ENCODE measurements around the gene RFK.

The RFK gene

GRCh38 chr9:76342858-76343257, 51.4 kb downstream of the RFK start:
- H2AFZ ChIP-seq (ENCODE audit: insufficient read depth, low read length, poor library complexity): no peak overlapping the region
- peak in 1 of 2 donors; percentile 47 for DNase-seq
- H3K14ac ChIP-seq (ENCODE audit: low read length): no peak overlapping the region
- H3K23ac ChIP-seq (ENCODE audit: low read length): no peak overlapping the region
- peak overlapping the region; percentile 77 for H2BK12ac ChIP-seq (ENCODE audit: low read length)
- H3K4me3 ChIP-seq (ENCODE audit: low read depth, low read length): no peak overlapping the region
- no peak overlapping the region for H4K12ac ChIP-seq (ENCODE audit: low read depth, low read length)
- H3K27me3 ChIP-seq (ENCODE audit: insufficient read depth, low read length): no peaks in the 10 kb centered on the region
- no CpG with 5 or more reads among the region's 2 CpGs for WGBS (ENCODE audit: extremely low coverage, insufficient coverage, insufficient read length)
- H3K9ac ChIP-seq (ENCODE audit: low read length): no peak overlapping the region
- no peak overlapping the region for H3K4ac ChIP-seq (ENCODE audit: low read depth, low read length)
- peaks cover 2% of the 10 kb centered on the region for H3K79me1 ChIP-seq (ENCODE audit: low read length)
- H4K8ac ChIP-seq (ENCODE audit: low read depth, low read length): no peak overlapping the region
- H3K4me1 ChIP-seq (ENCODE audit: control insufficient read depth in 1 of 2, insufficient read depth in 2 of 2, low read length in 2 of 2): no peaks in the 10 kb centered on the region
- H3K27ac ChIP-seq (ENCODE audit: low read depth, low read length): no peak overlapping the region
- no peak overlapping the region for H4K91ac ChIP-seq (ENCODE audit: low read depth, low read length)
- no peak overlapping the region for H3K18ac ChIP-seq (ENCODE audit: low read length)
- peak overlapping the region; percentile 46 for H2BK120ac ChIP-seq (ENCODE audit: insufficient read depth, low read length, poor library complexity)
- no peaks in the 10 kb centered on the region for H3K36me3 ChIP-seq (ENCODE audit: control insufficient read depth in 1 of 2, insufficient read depth in 2 of 2, low read length in 2 of 2)
- H2BK5ac ChIP-seq (ENCODE audit: low read depth, low read length, poor library complexity): peak overlapping the region; percentile 19
- H3K79me2 ChIP-seq (ENCODE audit: control insufficient read depth, insufficient read depth, low read length, poor library complexity): no peaks in the 10 kb centered on the region
- no peaks in the 10 kb centered on the region for H3K9me3 ChIP-seq (ENCODE audit: insufficient read depth, low read depth, low read length)
- H3K4me2 ChIP-seq (ENCODE audit: low read length): no peak overlapping the region
- no peak overlapping the region for H2AK5ac ChIP-seq (ENCODE audit: low read length)

DNA sequence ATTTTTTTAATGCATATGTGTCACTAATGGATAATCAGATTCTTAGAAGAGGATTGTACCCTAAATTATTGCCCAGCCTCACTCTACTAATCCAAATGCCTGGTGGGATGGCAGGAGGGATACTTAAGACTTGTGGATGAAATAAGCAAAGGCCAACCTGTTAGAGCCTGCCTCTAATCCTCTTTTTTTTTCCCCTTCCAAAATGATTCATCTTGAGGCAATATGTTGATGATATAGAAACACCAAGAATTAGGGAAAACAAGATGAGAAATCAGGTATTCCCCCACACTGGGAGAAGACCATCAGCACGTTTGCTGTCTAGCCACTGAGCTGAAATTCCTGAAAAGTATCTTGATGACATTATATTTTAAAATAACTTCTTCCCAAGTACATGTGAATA, 52.0 kb downstream of the RFK start:
- H3K9ac ChIP-seq (ENCODE audit: low read length): no peak overlapping the region
- no peak overlapping the region for H2BK5ac ChIP-seq (ENCODE audit: low read depth, low read length, poor library complexity)
- no peak overlapping the region for H3K18ac ChIP-seq (ENCODE audit: low read length)
- no peak overlapping the region for H2BK120ac ChIP-seq (ENCODE audit: insufficient read depth, low read length, poor library complexity)
- H3K4me3 ChIP-seq (ENCODE audit: low read depth, low read length): no peak overlapping the region
- no peak overlapping the region for H2BK12ac ChIP-seq (ENCODE audit: low read length)
- peak in 1 of 2 donors; percentile 33 for DNase-seq
- no peak overlapping the region for H3K27ac ChIP-seq (ENCODE audit: low read depth, low read length)
- no peaks in the 10 kb centered on the region for H3K4me1 ChIP-seq (ENCODE audit: control insufficient read depth in 1 of 2, insufficient read depth in 2 of 2, low read length in 2 of 2)
- H2AFZ ChIP-seq (ENCODE audit: insufficient read depth, low read length, poor library complexity): no peak overlapping the region
- no peak overlapping the region for H3K23ac ChIP-seq (ENCODE audit: low read length)
- H3K14ac ChIP-seq (ENCODE audit: low read length): no peak overlapping the region
- H2AK5ac ChIP-seq (ENCODE audit: low read length): no peak overlapping the region
- H3K4ac ChIP-seq (ENCODE audit: low read depth, low read length): no peak overlapping the region
- no peak overlapping the region for H4K91ac ChIP-seq (ENCODE audit: low read depth, low read length)
- H4K12ac ChIP-seq (ENCODE audit: low read depth, low read length): no peak overlapping the region
- no peaks in the 10 kb centered on the region for H3K27me3 ChIP-seq (ENCODE audit: insufficient read depth, low read length)
- no peaks in the 10 kb centered on the region for H3K36me3 ChIP-seq (ENCODE audit: control insufficient read depth in 1 of 2, insufficient read depth in 2 of 2, low read length in 2 of 2)
- no CpG with 5 or more reads among the region's 1 CpG for WGBS (ENCODE audit: extremely low coverage, insufficient coverage, insufficient read length)
- no peaks in the 10 kb centered on the region for H3K79me2 ChIP-seq (ENCODE audit: control insufficient read depth, insufficient read depth, low read length, poor library complexity)
- H3K9me3 ChIP-seq (ENCODE audit: insufficient read depth, low read depth, low read length): no peaks in the 10 kb centered on the region
- H3K4me2 ChIP-seq (ENCODE audit: low read length): no peak overlapping the region
- H3K79me1 ChIP-seq (ENCODE audit: low read length): peaks cover 2% of the 10 kb centered on the region
- no peak overlapping the region for H4K8ac ChIP-seq (ENCODE audit: low read depth, low read length)

DNA sequence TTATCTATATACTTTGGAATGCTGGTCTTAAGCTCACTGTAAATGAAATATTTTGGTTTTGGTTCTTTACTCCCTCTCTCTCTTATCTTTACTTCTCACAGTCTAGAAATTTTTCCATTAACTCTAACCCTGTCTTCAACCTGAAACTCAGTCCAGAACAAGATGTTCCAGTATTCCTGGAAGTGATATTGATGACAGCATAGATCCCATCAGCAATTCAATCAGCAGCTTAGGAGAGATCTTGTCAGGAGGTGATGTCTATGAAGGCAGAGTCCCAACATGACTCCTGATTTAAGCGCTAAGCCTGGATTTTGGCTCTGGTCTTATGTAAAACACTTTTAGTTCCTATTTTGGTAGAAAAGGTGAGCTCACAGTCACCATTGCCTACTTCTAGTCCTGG, 52.6 kb downstream of the RFK start:
- H2BK12ac ChIP-seq (ENCODE audit: low read length): peak overlapping the region; percentile 34
- H3K79me2 ChIP-seq (ENCODE audit: control insufficient read depth, insufficient read depth, low read length, poor library complexity): no peaks in the 10 kb centered on the region
- no peak overlapping the region for H2AFZ ChIP-seq (ENCODE audit: insufficient read depth, low read length, poor library complexity)
- H3K14ac ChIP-seq (ENCODE audit: low read length): no peak overlapping the region
- H3K4me2 ChIP-seq (ENCODE audit: low read length): no peak overlapping the region
- H3K18ac ChIP-seq (ENCODE audit: low read length): no peak overlapping the region
- H3K23ac ChIP-seq (ENCODE audit: low read length): no peak overlapping the region
- no peak overlapping the region for H2AK5ac ChIP-seq (ENCODE audit: low read length)
- H3K4me3 ChIP-seq (ENCODE audit: low read depth, low read length): no peak overlapping the region
- H3K27ac ChIP-seq (ENCODE audit: low read depth, low read length): no peak overlapping the region
- H3K27me3 ChIP-seq (ENCODE audit: insufficient read depth, low read length): no peaks in the 10 kb centered on the region
- H4K12ac ChIP-seq (ENCODE audit: low read depth, low read length): no peak overlapping the region
- no peak overlapping the region for H2BK5ac ChIP-seq (ENCODE audit: low read depth, low read length, poor library complexity)
- peak; percentile 56 to 82 for DNase-seq
- no peaks in the 10 kb centered on the region for H3K36me3 ChIP-seq (ENCODE audit: control insufficient read depth in 1 of 2, insufficient read depth in 2 of 2, low read length in 2 of 2)
- H3K9ac ChIP-seq (ENCODE audit: low read length): no peak overlapping the region
- no peak overlapping the region for H3K4ac ChIP-seq (ENCODE audit: low read depth, low read length)
- no CpG with 5 or more reads among the region's 1 CpG for WGBS (ENCODE audit: extremely low coverage, insufficient coverage, insufficient read length)
- peaks cover 2% of the 10 kb centered on the region for H3K79me1 ChIP-seq (ENCODE audit: low read length)
- no peaks in the 10 kb centered on the region for H3K4me1 ChIP-seq (ENCODE audit: control insufficient read depth in 1 of 2, insufficient read depth in 2 of 2, low read length in 2 of 2)
- no peaks in the 10 kb centered on the region for H3K9me3 ChIP-seq (ENCODE audit: insufficient read depth, low read depth, low read length)
- no peak overlapping the region for H2BK120ac ChIP-seq (ENCODE audit: insufficient read depth, low read length, poor library complexity)
- no peak overlapping the region for H4K91ac ChIP-seq (ENCODE audit: low read depth, low read length)
- no peak overlapping the region for H4K8ac ChIP-seq (ENCODE audit: low read depth, low read length)

GRCh38 chr9:76338418-76338817, 55.8 kb downstream of the RFK start:
- H2AFZ ChIP-seq (ENCODE audit: insufficient read depth, low read length, poor library complexity): no peak overlapping the region
- no peak for DNase-seq
- H3K27ac ChIP-seq (ENCODE audit: low read depth, low read length): no peak overlapping the region
- H2BK12ac ChIP-seq (ENCODE audit: low read length): no peak overlapping the region
- H3K27me3 ChIP-seq (ENCODE audit: insufficient read depth, low read length): no peaks in the 10 kb centered on the region
- H3K4me2 ChIP-seq (ENCODE audit: low read length): no peak overlapping the region
- WGBS (ENCODE audit: extremely low coverage, insufficient coverage, insufficient read length): no CpG with 5 or more reads among the region's 6 CpGs
- H3K4ac ChIP-seq (ENCODE audit: low read depth, low read length): no peak overlapping the region
- H2BK5ac ChIP-seq (ENCODE audit: low read depth, low read length, poor library complexity): no peak overlapping the region
- no peak overlapping the region for H3K9ac ChIP-seq (ENCODE audit: low read length)
- H3K14ac ChIP-seq (ENCODE audit: low read length): no peak overlapping the region
- H3K79me2 ChIP-seq (ENCODE audit: control insufficient read depth, insufficient read depth, low read length, poor library complexity): no peaks in the 10 kb centered on the region
- H2BK120ac ChIP-seq (ENCODE audit: insufficient read depth, low read length, poor library complexity): no peak overlapping the region
- no peak overlapping the region for H3K18ac ChIP-seq (ENCODE audit: low read length)
- H4K91ac ChIP-seq (ENCODE audit: low read depth, low read length): no peak overlapping the region
- no peaks in the 10 kb centered on the region for H3K9me3 ChIP-seq (ENCODE audit: insufficient read depth, low read depth, low read length)
- no peaks in the 10 kb centered on the region for H3K79me1 ChIP-seq (ENCODE audit: low read length)
- H4K12ac ChIP-seq (ENCODE audit: low read depth, low read length): no peak overlapping the region
- no peak overlapping the region for H3K4me3 ChIP-seq (ENCODE audit: low read depth, low read length)
- H3K4me1 ChIP-seq (ENCODE audit: control insufficient read depth in 1 of 2, insufficient read depth in 2 of 2, low read length in 2 of 2): no peaks in the 10 kb centered on the region
- no peak overlapping the region for H2AK5ac ChIP-seq (ENCODE audit: low read length)
- H3K23ac ChIP-seq (ENCODE audit: low read length): no peak overlapping the region
- no peaks in the 10 kb centered on the region for H3K36me3 ChIP-seq (ENCODE audit: control insufficient read depth in 1 of 2, insufficient read depth in 2 of 2, low read length in 2 of 2)
- H4K8ac ChIP-seq (ENCODE audit: low read depth, low read length): no peak overlapping the region
